GM18511 (cell line): ENCODE measurements around the gene CXCR4.

Experiments used
- ATAC-seq: cut with Tn5 transposase; IDR thresholded peaks from one replicate; pipeline ENCODE4 v1.9.1; 2021; ENCODE audit warnings: mild to moderate bottlenecking, moderate library complexity; ENCODE audit not compliant: unreplicated experiment

The CXCR4 gene

GRCh38 chr2:136131961-136132824, 14.2 kb upstream of the CXCR4 start:
- peak; percentile 82 for ATAC-seq

GRCh38 chr2:136131484-136131960, 13.6 kb upstream of the CXCR4 start:
- ATAC-seq: no peak

GRCh38 chr2:136130511-136130910, 12.6 kb upstream of the CXCR4 start:
- no peak for ATAC-seq

GRCh38 chr2:136130045-136130444, 12.1 kb upstream of the CXCR4 start:
- ATAC-seq: no peak

- ATAC-seq: no peak
Observed at GRCh38 chr2:136129601-136130000, 11.7 kb upstream of the CXCR4 start.

GRCh38 chr2:136128905-136129304, 11.0 kb upstream of the CXCR4 start:
- no peak for ATAC-seq

- no peak for ATAC-seq
Observed at GRCh38 chr2:136128366-136128765, 10.4 kb upstream of the CXCR4 start.

GRCh38 chr2:136127356-136127755, 9.4 kb upstream of the CXCR4 start:
- ATAC-seq: no peak

GRCh38 chr2:136126421-136126926, 8.5 kb upstream of the CXCR4 start:
- no peak for ATAC-seq

- no peak for ATAC-seq
Observed at GRCh38 chr2:136126021-136126420, 8.1 kb upstream of the CXCR4 start.

GRCh38 chr2:136125236-136125635, 7.3 kb upstream of the CXCR4 start:
- no peak for ATAC-seq

- no peak for ATAC-seq
Observed at GRCh38 chr2:136124805-136125204, 6.9 kb upstream of the CXCR4 start.

- no peak for ATAC-seq
Observed at GRCh38 chr2:136122661-136123060, 4.7 kb upstream of the CXCR4 start.

- no peak for ATAC-seq
Observed at GRCh38 chr2:136121204-136121910, 3.4 kb upstream of the CXCR4 start.

- ATAC-seq: no peak
Observed at GRCh38 chr2:136119717-136120675, 2.0 kb upstream of the CXCR4 start.

GRCh38 chr2:136118819-136119716, 1.1 kb upstream of the CXCR4 start:
- no peak for ATAC-seq

GRCh38 chr2:136117391-136117841, 533 bp downstream of the CXCR4 start:
- peak; percentile 28 for ATAC-seq

- peak; percentile 61 for ATAC-seq
Observed at GRCh38 chr2:136116813-136117390, 1.0 kb downstream of the CXCR4 start.

GRCh38 chr2:136116151-136116812, 1.7 kb downstream of the CXCR4 start:
- ATAC-seq: peak; percentile 29
